Measurements from ENCODE around the gene PABPC3.

The PABPC3 gene

DNA sequence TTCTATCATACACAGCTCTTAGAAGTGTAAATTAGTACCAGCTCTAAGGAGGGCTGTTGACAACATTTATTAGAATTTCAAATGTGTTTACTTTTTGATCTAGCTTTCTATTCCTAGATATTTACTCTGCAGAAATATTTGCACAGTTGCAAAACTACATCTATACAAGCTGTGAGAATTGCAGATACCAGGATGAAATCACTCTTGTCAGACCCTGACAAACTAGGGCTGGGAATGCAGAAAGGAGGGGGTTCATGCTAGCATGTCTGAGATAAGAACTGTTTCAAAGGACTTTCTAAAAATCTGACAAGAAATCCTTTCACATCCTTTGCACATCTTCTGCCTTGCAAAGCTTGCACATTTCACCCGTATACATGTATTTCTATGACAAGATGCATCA lies 11.8 kb upstream of the PABPC3 start:
- no peaks in the 10 kb centered on the region for H3K36me3 Mint-ChIP-seq (ENCODE audit: low read depth)
- no peaks in the 10 kb centered on the region for H3K9me3 Mint-ChIP-seq
- H3K4me3 Mint-ChIP-seq = no peak overlapping the region
- H3K27ac Mint-ChIP-seq = no peak overlapping the region
- peaks cover 8% of the 10 kb centered on the region for H3K27me3 Mint-ChIP-seq (ENCODE audit: low read depth)
- H3K4me1 Mint-ChIP-seq (ENCODE audit: low read depth) = no peaks in the 10 kb centered on the region

DNA sequence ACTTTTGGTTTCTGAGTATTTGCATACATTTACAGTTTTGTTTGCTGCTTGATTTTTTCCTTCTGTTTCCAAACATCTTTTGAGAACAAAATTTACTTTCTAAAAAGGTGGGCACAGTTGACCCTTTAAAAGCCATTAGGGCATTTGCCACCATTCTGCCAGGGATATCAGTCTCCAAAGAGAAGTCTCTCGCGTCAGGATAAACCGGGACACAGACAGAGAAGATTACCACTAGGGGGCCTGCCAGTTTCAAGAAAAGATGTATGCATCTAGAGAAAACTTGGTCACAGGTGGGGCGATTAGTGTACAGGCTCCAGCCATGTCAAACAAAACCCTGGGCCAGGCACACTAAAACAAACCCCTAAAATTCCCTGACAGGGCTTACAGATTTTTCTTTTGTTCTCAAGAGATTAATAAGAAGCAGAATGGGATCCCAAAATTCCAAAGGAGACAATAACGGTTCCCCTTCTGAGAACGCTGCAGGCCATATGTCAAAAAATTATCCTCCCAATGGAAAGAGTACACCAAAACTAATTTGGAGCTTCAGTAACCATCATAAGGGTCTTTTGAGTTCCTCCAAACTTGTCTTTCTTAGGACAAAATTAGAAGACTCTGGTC lies 10.7 kb upstream of the PABPC3 start:
- no peaks in the 10 kb centered on the region for H3K4me1 Mint-ChIP-seq (ENCODE audit: low read depth)
- peaks cover 12% of the 10 kb centered on the region for H3K27me3 Mint-ChIP-seq (ENCODE audit: low read depth)
- H3K9me3 Mint-ChIP-seq = no peaks in the 10 kb centered on the region
- no peak overlapping the region for H3K4me3 Mint-ChIP-seq
- H3K36me3 Mint-ChIP-seq (ENCODE audit: low read depth) = no peaks in the 10 kb centered on the region
- no peak overlapping the region for H3K27ac Mint-ChIP-seq

DNA sequence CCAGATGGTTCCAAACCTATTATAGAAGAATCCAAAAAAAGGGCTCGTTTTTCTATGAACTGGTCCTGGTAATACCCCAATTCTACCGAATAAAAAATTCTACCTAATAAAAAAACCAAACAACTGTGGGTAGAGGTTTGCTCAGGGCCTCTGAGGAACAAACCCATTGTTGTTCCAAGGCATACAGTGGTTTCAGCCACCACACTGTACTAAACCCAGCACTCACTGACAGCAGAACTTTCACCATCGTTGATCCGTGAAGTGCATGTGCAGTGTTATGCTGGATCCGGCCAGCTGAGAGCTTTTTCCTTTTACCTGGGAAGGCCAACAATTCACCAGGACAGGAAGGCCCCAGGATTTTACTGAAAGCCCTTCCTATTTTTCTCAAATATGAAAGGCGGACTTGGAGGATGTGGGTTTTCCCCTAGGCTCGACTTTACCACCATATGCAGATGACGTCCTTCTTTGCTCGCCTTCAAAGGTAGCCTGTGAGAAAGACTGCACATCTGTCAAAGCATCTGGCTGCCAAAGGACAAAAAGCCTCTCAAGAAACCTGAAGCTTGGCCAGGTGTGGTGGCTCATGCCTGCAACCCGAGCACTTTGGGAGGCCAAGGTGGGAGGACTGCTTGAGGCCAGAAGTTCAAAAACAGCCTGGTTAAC lies 7.2 kb upstream of the PABPC3 start:
- Mint-ChIP-seq H3K27me3 (ENCODE audit: low read depth) (peaks cover 28% of the 10 kb centered on the region), H3K9me3 (no peaks in the 10 kb centered on the region), H3K27ac (no peak overlapping the region), H3K36me3 (ENCODE audit: low read depth) (no peaks in the 10 kb centered on the region), H3K4me1 (ENCODE audit: low read depth) (no peaks in the 10 kb centered on the region), H3K4me3 (no peak overlapping the region)

DNA sequence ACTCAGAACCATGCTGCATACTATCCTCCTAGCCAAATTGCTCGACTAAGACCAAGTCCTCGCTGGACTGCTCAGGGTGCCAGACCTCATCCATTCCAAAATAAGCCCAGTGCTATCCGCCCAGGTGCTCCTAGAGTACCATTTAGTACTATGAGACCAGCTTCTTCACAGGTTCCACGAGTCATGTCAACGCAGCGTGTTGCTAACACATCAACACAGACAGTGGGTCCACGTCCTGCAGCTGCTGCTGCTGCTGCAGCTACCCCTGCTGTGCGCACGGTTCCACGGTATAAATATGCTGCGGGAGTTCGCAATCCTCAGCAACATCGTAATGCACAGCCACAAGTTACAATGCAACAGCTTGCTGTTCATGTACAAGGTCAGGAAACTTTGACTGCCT lies 1.5 kb downstream of the PABPC3 start:
- Mint-ChIP-seq H3K4me1 (ENCODE audit: low read depth) (peaks cover 2% of the 10 kb centered on the region), H3K36me3 (ENCODE audit: low read depth) (no peaks in the 10 kb centered on the region), H3K27ac (no peak overlapping the region), H3K9me3 (no peaks in the 10 kb centered on the region), H3K4me3 (no peak overlapping the region), H3K27me3 (ENCODE audit: low read depth) (peaks cover 43% of the 10 kb centered on the region)

DNA sequence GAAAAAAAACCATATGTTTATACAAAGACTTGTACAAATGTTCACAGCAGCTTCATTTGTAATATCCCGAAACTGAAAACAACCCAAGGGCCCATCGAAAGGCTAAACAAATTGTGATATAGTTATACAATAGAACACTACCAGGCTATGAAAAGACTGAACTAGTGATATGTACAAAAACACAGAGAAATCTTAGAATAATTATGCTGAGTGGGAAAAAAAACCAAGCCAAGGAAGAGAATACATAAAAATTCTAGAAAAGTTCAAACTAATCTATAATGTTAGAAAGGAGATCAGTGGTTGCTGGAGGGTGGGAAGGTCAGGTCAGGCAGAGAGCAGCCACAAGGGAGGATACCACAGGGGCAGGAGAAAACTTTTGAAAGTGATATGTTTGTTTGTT lies 7.8 kb downstream of the PABPC3 start:
- Mint-ChIP-seq H3K27me3 (ENCODE audit: low read depth) (peaks cover 23% of the 10 kb centered on the region), H3K4me1 (ENCODE audit: low read depth) (no peaks in the 10 kb centered on the region), H3K36me3 (ENCODE audit: low read depth) (no peaks in the 10 kb centered on the region), H3K4me3 (no peak overlapping the region), H3K9me3 (no peaks in the 10 kb centered on the region), H3K27ac (no peak overlapping the region)

DNA sequence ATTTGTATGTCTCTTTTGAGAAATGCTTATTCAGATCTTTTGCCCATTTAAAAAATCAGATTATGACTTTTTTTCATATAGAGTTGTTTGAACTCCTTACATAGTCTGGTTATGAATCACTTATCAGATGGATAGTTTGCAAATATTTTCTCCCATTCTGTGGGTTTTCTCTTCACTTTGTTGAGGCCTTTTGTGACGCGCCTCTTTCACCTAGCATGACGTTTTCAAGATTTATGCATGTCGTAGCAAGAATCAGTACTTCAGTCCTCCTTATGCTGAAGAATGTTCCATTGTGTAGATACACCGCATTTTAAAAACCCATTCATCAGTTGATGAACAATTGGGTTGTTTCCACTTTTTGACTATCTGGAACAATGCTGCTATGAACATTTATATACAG lies 13.4 kb downstream of the PABPC3 start:
- peaks cover 34% of the 10 kb centered on the region for H3K27me3 Mint-ChIP-seq (ENCODE audit: low read depth)
- no peaks in the 10 kb centered on the region for H3K9me3 Mint-ChIP-seq
- H3K36me3 Mint-ChIP-seq (ENCODE audit: low read depth) = no peaks in the 10 kb centered on the region
- H3K27ac Mint-ChIP-seq = no peak overlapping the region
- H3K4me3 Mint-ChIP-seq = no peak overlapping the region
- no peaks in the 10 kb centered on the region for H3K4me1 Mint-ChIP-seq (ENCODE audit: low read depth)

DNA sequence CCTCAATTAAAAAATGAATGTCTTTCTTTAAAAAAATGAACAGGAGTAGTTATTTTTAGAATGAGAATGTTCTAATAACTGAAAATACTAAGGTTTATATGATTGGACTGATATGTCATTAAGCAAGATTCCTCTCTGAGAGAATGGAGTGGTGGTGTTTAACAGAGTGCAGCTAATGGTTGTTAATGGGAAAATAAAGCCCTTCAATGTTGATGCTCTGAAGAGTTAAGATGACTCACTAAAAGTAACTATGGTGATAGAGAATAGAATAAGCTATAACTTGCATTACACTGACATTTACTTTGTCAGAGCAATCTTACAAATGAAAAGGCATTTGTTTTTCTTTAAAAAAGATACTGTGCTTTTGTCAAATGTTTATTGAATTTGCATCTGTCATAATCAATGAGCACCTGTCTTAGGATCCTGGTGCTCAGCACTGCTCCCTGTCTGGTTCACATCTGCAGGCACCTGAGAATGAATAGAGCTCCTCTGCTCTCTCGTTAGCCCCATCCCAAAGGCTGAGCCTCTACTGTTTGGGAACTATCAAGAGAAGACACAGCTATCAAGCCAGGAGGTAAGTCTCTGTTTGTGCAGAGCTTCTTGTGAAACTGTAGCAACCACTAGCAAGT lies 15.1 kb downstream of the PABPC3 start:
- Mint-ChIP-seq H3K4me1 (ENCODE audit: low read depth) (no peaks in the 10 kb centered on the region), H3K4me3 (no peak overlapping the region), H3K36me3 (ENCODE audit: low read depth) (no peaks in the 10 kb centered on the region), H3K9me3 (no peaks in the 10 kb centered on the region), H3K27me3 (ENCODE audit: low read depth) (peaks cover 35% of the 10 kb centered on the region), H3K27ac (no peak overlapping the region)

DNA sequence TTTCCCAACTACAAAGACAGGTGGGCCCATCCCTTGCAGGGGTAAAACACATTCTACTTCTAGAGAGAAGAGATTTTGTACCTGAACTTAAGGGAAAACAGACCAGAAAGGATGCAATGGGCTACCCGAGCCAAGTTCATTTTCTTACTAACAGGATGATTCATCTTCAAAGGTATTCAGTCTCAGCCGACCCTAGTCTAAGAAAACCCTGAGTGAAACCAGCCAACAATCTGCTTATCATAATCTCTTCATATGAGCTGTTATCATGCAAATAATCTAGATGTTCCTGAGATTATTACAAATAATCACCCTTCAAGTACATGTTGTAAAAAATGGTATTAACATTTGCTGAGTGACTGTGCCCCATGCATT lies 15.6 kb downstream of the PABPC3 start:
- Mint-ChIP-seq H3K27ac (no peak overlapping the region), H3K4me1 (ENCODE audit: low read depth) (no peaks in the 10 kb centered on the region), H3K4me3 (no peak overlapping the region), H3K36me3 (ENCODE audit: low read depth) (no peaks in the 10 kb centered on the region), H3K9me3 (no peaks in the 10 kb centered on the region), H3K27me3 (ENCODE audit: low read depth) (peaks cover 32% of the 10 kb centered on the region)

DNA sequence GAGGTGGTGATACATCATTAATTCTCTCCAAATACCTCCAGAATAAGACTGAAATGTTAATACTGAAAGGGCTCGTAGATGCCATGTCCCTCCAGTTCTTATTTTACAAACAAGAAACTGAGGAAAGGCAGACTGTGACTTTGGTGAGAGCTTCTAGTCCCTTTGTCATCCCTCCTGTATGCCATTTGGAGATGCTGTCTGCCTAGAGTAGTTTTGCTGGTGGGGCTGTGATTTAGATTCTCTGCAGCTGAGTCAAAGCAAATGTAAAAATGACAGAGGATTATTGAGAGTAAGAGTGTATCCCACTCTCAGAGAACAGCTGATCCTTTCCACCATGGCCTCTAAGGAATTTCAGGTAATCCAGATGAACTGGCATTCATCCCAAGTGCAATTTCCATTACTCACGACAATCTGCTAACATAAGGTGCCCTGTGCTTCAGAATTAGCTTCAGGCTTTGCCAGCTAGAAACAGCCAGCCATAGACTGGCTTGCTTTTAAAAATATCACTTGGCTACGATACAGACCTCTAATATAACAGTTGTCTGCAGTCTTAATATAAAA lies 16.8 kb downstream of the PABPC3 start:
- H3K27me3 Mint-ChIP-seq (ENCODE audit: low read depth) = peaks cover 32% of the 10 kb centered on the region
- no peaks in the 10 kb centered on the region for H3K36me3 Mint-ChIP-seq (ENCODE audit: low read depth)
- no peaks in the 10 kb centered on the region for H3K4me1 Mint-ChIP-seq (ENCODE audit: low read depth)
- H3K9me3 Mint-ChIP-seq = no peaks in the 10 kb centered on the region
- no peak overlapping the region for H3K27ac Mint-ChIP-seq
- no peak overlapping the region for H3K4me3 Mint-ChIP-seq

DNA sequence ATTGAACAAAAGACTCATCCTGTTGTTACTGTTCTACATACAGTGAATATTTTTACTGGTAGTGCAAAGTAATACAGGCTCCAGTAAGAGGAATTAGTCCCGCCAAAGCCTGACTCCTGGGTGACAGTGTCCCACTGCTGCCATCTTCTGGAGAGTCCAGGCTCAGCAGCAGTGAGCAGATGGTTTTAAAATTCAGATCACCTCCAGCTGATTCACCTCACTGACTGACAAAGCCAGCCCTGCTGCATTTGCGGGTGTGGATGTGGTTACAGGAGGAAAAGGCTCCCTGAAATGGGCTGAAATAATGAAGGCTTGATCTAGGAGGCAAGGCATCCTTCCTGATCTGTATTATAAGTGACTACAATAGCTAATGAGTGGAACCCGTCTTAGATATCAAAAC lies 18.3 kb downstream of the PABPC3 start:
- Mint-ChIP-seq H3K27ac (no peak overlapping the region), H3K4me1 (ENCODE audit: low read depth) (no peaks in the 10 kb centered on the region), H3K4me3 (no peak overlapping the region), H3K9me3 (no peaks in the 10 kb centered on the region), H3K27me3 (ENCODE audit: low read depth) (peaks cover 34% of the 10 kb centered on the region), H3K36me3 (ENCODE audit: low read depth) (no peaks in the 10 kb centered on the region)

DNA sequence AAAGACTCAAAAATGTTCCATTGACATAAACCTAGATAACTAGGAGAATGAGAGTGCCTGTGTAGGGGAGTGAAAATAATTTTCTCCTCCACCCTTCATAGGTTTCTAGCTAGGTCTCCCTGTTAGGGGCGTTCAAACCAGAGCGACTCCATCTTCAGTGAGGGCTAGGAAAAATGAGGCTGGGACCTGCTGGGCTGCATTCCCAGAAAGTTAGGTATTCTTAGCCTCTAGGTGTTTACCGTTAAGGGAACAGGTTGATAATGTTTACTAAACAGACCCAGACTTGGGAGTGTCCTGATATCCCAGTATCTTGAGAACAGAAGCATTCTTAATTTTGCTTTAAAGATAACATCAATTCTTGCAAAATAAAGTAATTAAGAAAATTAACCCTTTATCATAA lies 20.1 kb downstream of the PABPC3 start:
- H3K36me3 Mint-ChIP-seq (ENCODE audit: low read depth) = no peaks in the 10 kb centered on the region
- peaks cover 29% of the 10 kb centered on the region for H3K27me3 Mint-ChIP-seq (ENCODE audit: low read depth)
- no peak overlapping the region for H3K27ac Mint-ChIP-seq
- H3K4me1 Mint-ChIP-seq (ENCODE audit: low read depth) = no peaks in the 10 kb centered on the region
- no peak overlapping the region for H3K4me3 Mint-ChIP-seq
- H3K9me3 Mint-ChIP-seq = no peaks in the 10 kb centered on the region

DNA sequence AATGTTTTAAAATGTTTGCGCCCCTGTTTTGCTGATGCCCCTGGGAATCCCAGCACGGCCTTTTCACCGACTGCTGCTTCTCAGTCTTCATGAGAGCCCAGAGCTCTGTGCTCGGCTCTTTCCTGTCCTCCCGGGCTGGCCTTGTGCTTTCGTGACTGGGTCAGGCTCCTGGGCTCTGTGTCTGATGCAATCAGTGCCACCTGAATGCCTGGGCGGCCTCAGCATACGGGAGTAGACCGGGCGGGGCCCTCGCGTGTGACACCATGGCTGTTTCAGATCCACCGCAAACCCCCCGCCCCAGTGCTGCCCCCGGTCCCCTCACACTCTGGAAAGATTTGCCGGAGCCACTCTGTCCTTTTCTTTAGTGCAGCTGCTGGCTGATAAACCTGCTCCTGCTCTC lies 21.4 kb downstream of the PABPC3 start:
- Mint-ChIP-seq H3K36me3 (ENCODE audit: low read depth) (no peaks in the 10 kb centered on the region), H3K9me3 (no peaks in the 10 kb centered on the region), H3K4me3 (no peak overlapping the region), H3K27ac (no peak overlapping the region), H3K4me1 (ENCODE audit: low read depth) (no peaks in the 10 kb centered on the region), H3K27me3 (ENCODE audit: low read depth) (peaks cover 38% of the 10 kb centered on the region)

DNA sequence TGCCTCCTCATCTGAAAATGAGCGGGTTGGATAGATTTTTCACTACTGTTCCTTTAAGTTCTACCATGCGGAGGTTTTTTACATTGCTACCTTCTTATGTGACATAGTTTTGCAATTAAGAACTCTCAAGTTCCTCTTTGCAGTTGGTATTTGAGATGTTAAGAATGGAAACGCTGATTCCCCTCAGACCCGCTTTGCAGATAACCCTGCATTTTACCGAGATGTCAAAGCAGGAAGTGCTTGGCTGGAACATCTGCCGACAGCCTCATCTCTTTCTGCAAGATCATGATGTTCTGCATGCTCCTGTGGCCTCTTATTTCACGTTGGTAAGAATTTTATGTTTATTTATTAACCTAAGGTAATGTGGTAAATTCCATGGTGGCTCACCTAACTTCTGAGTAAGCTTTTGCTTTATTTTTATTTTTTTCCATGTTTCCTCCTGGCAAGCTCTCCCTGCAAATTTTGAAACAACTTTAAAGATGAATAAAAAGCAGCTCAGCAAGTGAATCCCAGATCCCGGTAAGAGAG lies 22.5 kb downstream of the PABPC3 start:
- H3K9me3 Mint-ChIP-seq = no peaks in the 10 kb centered on the region
- no peak overlapping the region for H3K27ac Mint-ChIP-seq
- H3K27me3 Mint-ChIP-seq (ENCODE audit: low read depth) = peaks cover 34% of the 10 kb centered on the region
- H3K4me3 Mint-ChIP-seq = no peak overlapping the region
- H3K4me1 Mint-ChIP-seq (ENCODE audit: low read depth) = no peaks in the 10 kb centered on the region
- no peaks in the 10 kb centered on the region for H3K36me3 Mint-ChIP-seq (ENCODE audit: low read depth)

DNA sequence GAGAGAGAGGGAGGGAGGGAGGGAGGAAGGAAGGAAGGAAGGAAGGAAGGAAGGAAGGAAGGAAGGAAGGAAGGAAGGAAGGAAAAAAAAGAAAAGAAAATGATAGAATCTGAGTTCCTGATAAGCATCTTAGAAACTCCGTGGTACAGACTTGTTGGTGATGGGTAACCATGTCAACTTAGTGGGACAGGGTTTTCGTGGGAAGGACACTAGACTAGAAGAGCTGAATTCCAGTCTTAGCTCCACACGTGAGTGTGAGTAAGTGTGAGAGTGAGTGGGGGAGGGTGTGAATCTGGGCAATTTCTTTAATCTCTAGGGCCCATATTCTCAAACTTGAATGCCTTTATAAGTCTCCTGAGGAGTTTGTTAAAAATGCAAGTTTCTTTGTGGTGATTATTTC lies 35.0 kb downstream of the PABPC3 start:
- no peaks in the 10 kb centered on the region for H3K4me1 Mint-ChIP-seq (ENCODE audit: low read depth)
- H3K27me3 Mint-ChIP-seq (ENCODE audit: low read depth) = peaks cover 10% of the 10 kb centered on the region
- no peak overlapping the region for H3K27ac Mint-ChIP-seq
- no peaks in the 10 kb centered on the region for H3K9me3 Mint-ChIP-seq
- H3K36me3 Mint-ChIP-seq (ENCODE audit: low read depth) = no peaks in the 10 kb centered on the region
- H3K4me3 Mint-ChIP-seq = no peak overlapping the region

DNA sequence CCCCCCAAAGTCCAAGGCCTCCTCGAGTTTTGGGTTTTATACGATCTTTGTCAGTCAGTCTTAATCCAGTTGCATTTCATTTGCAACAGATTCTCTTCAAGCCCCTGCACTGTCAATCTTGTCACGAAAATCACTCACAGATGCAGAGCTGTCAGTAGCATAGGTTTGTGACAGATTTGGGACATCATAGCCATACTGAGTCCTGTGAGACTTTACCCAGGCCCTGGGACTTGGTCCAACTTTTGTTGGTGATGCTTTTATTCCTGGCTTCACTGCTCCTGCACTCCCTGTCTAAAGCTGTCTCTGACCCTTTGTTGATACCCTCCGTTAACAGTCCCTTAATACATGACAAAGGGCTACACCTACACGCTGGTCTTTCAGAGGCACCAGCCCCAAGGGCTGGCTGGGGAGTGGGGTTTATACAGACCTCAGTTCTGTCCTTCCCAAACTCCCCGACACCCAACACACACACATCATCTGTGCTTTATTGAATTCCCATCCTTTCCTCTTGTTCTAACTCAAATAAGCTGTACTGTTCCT lies 36.0 kb downstream of the PABPC3 start:
- Mint-ChIP-seq H3K27me3 (ENCODE audit: low read depth) (peaks cover 12% of the 10 kb centered on the region), H3K9me3 (no peaks in the 10 kb centered on the region), H3K27ac (no peak overlapping the region), H3K4me1 (ENCODE audit: low read depth) (no peaks in the 10 kb centered on the region), H3K36me3 (ENCODE audit: low read depth) (no peaks in the 10 kb centered on the region), H3K4me3 (no peak overlapping the region)

All from T-helper 1 cell treated with Interleukin-12 subunit alpha and Interleukin-12 subunit beta and Interleukin-4 antibody, amounts not matched to agents 30 μg/mL and 1 μg/mL, for 36 hours (primary cell).